ENCODE measurements around the gene NFASC.

Gene NFASC

GRCh38 chr1:204968135-204968534 lies 97.5 kb downstream of the NFASC start:
- TF ChIP-seq EZH2 (optimal IDR thresholded peaks at IDR 0.05; ENCODE audit: low read depth, low read length): no peak
- TF ChIP-seq CTCF (IDR thresholded peaks at IDR 0.05; ENCODE audit: low read length): no peak
- TF ChIP-seq EZH2phosphoT487 (IDR thresholded peaks at IDR 0.05; ENCODE audit: low read length): no peak
- Histone ChIP-seq H3K4me2 (ENCODE audit: low read depth, low read length) (no peak overlapping the region), H3K27ac (ENCODE audit: low read length) (no peak overlapping the region), H3F3A (ENCODE audit: insufficient read depth, low read length) (no peaks in the 10 kb centered on the region), H3K36me3 (replicated peaks; ENCODE audit: insufficient read depth, low read length) (no peaks in the 10 kb centered on the region), H3K4me3 (ENCODE audit: low read length) (no peak overlapping the region), H3K9me3 (replicated peaks; ENCODE audit: insufficient read depth, low read length) (no peaks in the 10 kb centered on the region), H3K79me2 (ENCODE audit: low read length) (no peaks in the 10 kb centered on the region), H3K9me2 (replicated peaks; ENCODE audit: insufficient read depth, low read length) (no peaks in the 10 kb centered on the region), H3K9ac (ENCODE audit: low read length) (no peak overlapping the region), H3K27me3 (replicated peaks; ENCODE audit: insufficient read depth, low read length) (peaks cover 73% of the 10 kb centered on the region), H3K4me1 (ENCODE audit: low read length) (peaks cover 8% of the 10 kb centered on the region), H2AFZ (ENCODE audit: low read length) (no peak overlapping the region), H4K20me1 (ENCODE audit: insufficient read depth, low read length) (no peaks in the 10 kb centered on the region; the same call in 1 of the 2 replicates)
- no peak for DNase-seq

GRCh38 chr1:204968951-204969350 lies 98.3 kb downstream of the NFASC start:
- Histone ChIP-seq H3K9me3 (replicated peaks; ENCODE audit: insufficient read depth, low read length) (no peaks in the 10 kb centered on the region), H3K9me2 (replicated peaks; ENCODE audit: insufficient read depth, low read length) (no peaks in the 10 kb centered on the region), H3K27ac (ENCODE audit: low read length) (no peak overlapping the region), H4K20me1 (ENCODE audit: insufficient read depth, low read length) (no peaks in the 10 kb centered on the region; the same call in 1 of the 2 replicates), H2AFZ (ENCODE audit: low read length) (no peak overlapping the region), H3K27me3 (replicated peaks; ENCODE audit: insufficient read depth, low read length) (peaks cover 82% of the 10 kb centered on the region), H3K36me3 (replicated peaks; ENCODE audit: insufficient read depth, low read length) (no peaks in the 10 kb centered on the region), H3K4me3 (ENCODE audit: low read length) (no peak overlapping the region), H3K4me2 (ENCODE audit: low read depth, low read length) (no peak overlapping the region), H3F3A (ENCODE audit: insufficient read depth, low read length) (no peaks in the 10 kb centered on the region), H3K9ac (ENCODE audit: low read length) (no peak overlapping the region), H3K4me1 (ENCODE audit: low read length) (peaks cover 12% of the 10 kb centered on the region), H3K79me2 (ENCODE audit: low read length) (no peaks in the 10 kb centered on the region)
- DNase-seq: no peak
- no peak for TF ChIP-seq CTCF (IDR thresholded peaks at IDR 0.05; ENCODE audit: low read length)
- no peak for TF ChIP-seq EZH2 (optimal IDR thresholded peaks at IDR 0.05; ENCODE audit: low read depth, low read length)
- TF ChIP-seq EZH2phosphoT487 (IDR thresholded peaks at IDR 0.05; ENCODE audit: low read length): no peak

DNA sequence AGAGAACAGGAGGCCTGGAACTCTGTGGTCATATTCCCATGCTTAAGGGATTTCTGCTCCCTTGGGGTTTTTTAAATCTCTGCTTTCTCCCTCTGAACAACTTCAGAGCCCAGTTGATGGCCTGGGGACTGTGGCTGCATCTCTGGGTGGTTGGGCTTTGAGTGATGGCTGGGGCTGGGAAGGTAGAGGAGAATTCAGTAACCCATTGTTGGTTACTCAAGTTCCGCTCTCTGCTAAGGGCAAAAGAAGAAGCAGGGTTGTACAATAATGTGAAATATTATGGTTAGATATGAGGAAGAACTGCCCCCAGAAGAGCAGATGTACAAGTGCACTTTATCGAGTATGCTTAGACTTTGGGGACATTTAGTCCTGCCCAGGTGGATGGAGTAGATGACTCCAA lies 100.3 kb downstream of the NFASC start:
- Histone ChIP-seq H3K9me2 (replicated peaks; ENCODE audit: insufficient read depth, low read length) (no peaks in the 10 kb centered on the region), H2AFZ (ENCODE audit: low read length) (no peak overlapping the region), H3K4me2 (ENCODE audit: low read depth, low read length) (no peak overlapping the region), H3K9me3 (replicated peaks; ENCODE audit: insufficient read depth, low read length) (no peaks in the 10 kb centered on the region), H3K79me2 (ENCODE audit: low read length) (no peaks in the 10 kb centered on the region), H3K4me3 (ENCODE audit: low read length) (no peak overlapping the region), H3K9ac (ENCODE audit: low read length) (no peak overlapping the region), H3F3A (ENCODE audit: insufficient read depth, low read length) (no peaks in the 10 kb centered on the region), H3K27me3 (replicated peaks; ENCODE audit: insufficient read depth, low read length) (peaks cover 92% of the 10 kb centered on the region), H3K4me1 (ENCODE audit: low read length) (peaks cover 12% of the 10 kb centered on the region), H3K27ac (ENCODE audit: low read length) (no peak overlapping the region), H4K20me1 (ENCODE audit: insufficient read depth, low read length) (no peaks in the 10 kb centered on the region; the same call in 1 of the 2 replicates), H3K36me3 (replicated peaks; ENCODE audit: insufficient read depth, low read length) (no peaks in the 10 kb centered on the region)
- TF ChIP-seq EZH2 (optimal IDR thresholded peaks at IDR 0.05; ENCODE audit: low read depth, low read length) (no peak), CTCF (IDR thresholded peaks at IDR 0.05; ENCODE audit: low read length) (no peak), EZH2phosphoT487 (IDR thresholded peaks at IDR 0.05; ENCODE audit: low read length) (no peak)
- DNase-seq: no peak

All from MM.1S (cell line).